SKM-1 treated with dmso at 0.1 percent for 144 hours (cell line): Measurements from ENCODE around the gene NPAS2.
A peak's percentile ranks its signal among the peaks of the same experiment; 100 is the strongest.

Experiments
- DNase-seq: peaks from one replicate; lab custom pipeline; 2025; ENCODE audit not compliant: unreplicated experiment; lab: John Stamatoyannopoulos, UW

NPAS2 gene

GRCh38 chr2:100852999-100853908 lies 33.3 kb downstream of the NPAS2 start:
- peak; percentile 46 for DNase-seq

GRCh38 chr2:100853909-100854810 lies 34.2 kb downstream of the NPAS2 start:
- peak; percentile 63 for DNase-seq

GRCh38 chr2:100855084-100855483 lies 35.1 kb downstream of the NPAS2 start:
- no peak for DNase-seq

GRCh38 chr2:100855606-100856005 lies 35.7 kb downstream of the NPAS2 start:
- no peak for DNase-seq

GRCh38 chr2:100856732-100857131 lies 36.8 kb downstream of the NPAS2 start:
- no peak for DNase-seq

GRCh38 chr2:100857341-100857740 lies 37.4 kb downstream of the NPAS2 start:
- no peak for DNase-seq

GRCh38 chr2:100857915-100858314 lies 38.0 kb downstream of the NPAS2 start:
- no peak for DNase-seq

GRCh38 chr2:100859902-100860301 lies 40.0 kb downstream of the NPAS2 start:
- DNase-seq: no peak

- no peak for DNase-seq
Observed at GRCh38 chr2:100861340-100861739, 41.4 kb downstream of the NPAS2 start.

GRCh38 chr2:100862081-100862480 lies 42.1 kb downstream of the NPAS2 start:
- DNase-seq: no peak

GRCh38 chr2:100865816-100866460 lies 46.0 kb downstream of the NPAS2 start:
- DNase-seq: no peak

- DNase-seq: no peak
Observed at GRCh38 chr2:100868083-100868482, 48.1 kb downstream of the NPAS2 start.

GRCh38 chr2:100869120-100869519 lies 49.2 kb downstream of the NPAS2 start:
- DNase-seq: no peak

- no peak for DNase-seq
Observed at GRCh38 chr2:100870652-100871531, 51.0 kb downstream of the NPAS2 start.

- no peak for DNase-seq
Observed at GRCh38 chr2:100875516-100876230, 55.7 kb downstream of the NPAS2 start.

- DNase-seq: no peak
Observed at GRCh38 chr2:100876231-100876860, 56.4 kb downstream of the NPAS2 start.

- DNase-seq: no peak
Observed at GRCh38 chr2:100877555-100877954, 57.6 kb downstream of the NPAS2 start.

- DNase-seq: no peak
Observed at GRCh38 chr2:100878000-100878791, 58.3 kb downstream of the NPAS2 start.
